ENCODE results near the gene CRX.
"Not testable (repeated sequence)": the region's sequence is repeated elsewhere in the genome, so short reads cannot be mapped to it uniquely, and the experiment has no call there.

The CRX gene

GRCh38 chr19:47858646-47859285 is 37.0 kb downstream of the CRX start, which contains the start of gene TPRX2:
TPRX2 (plus strand) TSS chr19:47859235; CDS start chr19:47859247, 12 bp downstream.
- in situ Hi-C loops (cut with HindIII; ENCODE audit: low sequenced_read_pairs) = not testable (repeated sequence)

DNA sequence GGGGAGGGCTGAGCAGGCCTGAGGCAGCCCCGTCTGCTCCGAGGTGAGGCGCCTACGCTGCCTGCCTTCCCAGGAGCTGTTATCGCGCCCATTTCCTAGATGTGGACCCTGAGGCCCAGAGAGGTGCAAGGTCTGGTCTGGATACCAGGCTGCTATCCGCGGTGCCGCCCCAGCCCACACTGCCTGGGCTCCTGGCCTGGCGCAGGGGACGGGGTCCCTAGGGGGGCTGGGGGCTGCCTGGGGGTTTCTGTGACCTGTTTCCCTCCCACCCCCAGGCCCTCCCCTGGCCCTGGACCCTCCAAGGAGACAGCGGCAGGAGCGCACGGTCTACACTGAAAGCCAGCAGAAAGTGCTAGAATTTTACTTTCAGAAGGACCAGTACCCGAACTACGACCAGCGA is 38.1 kb downstream of the CRX start:
- in situ Hi-C loops (cut with HindIII; ENCODE audit: low sequenced_read_pairs) = not testable (repeated sequence)

DNA sequence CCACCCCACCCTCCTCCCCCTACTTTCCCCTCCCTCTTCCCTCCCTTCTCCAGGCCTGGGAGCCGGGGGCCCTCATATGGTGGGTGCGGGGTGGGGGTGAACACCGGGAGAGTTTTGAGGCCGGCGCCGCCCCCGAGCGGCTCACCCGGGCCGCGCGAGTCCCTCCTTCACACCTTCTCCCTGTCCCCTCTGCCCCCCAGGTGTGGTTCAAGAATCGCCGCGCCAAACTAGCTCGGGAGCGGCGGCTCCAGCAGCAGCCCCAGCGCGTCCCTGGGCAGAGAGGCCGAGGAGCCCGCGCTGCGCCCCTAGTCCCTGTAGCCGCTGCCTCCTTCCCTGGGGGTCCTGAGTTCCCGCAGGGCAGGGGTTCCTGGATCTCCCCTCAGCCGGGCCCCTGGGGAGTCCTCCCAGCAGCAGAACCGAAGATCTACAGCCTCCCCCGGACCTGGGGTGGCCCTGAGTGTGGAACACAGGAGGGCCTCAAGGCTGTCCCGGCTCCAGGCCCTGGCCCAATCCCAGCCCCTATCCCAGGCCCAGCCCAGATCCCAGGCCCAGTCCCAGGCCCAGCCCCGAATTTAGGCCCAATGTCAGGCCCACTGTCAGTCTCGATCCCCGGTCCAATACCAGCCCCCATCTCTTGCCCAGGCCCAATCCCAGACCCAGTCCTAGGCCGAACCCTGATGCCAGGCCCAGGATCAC is 39.0 kb downstream of the CRX start:
- in situ Hi-C loops (cut with HindIII; ENCODE audit: low sequenced_read_pairs) = no loop called here

DNA sequence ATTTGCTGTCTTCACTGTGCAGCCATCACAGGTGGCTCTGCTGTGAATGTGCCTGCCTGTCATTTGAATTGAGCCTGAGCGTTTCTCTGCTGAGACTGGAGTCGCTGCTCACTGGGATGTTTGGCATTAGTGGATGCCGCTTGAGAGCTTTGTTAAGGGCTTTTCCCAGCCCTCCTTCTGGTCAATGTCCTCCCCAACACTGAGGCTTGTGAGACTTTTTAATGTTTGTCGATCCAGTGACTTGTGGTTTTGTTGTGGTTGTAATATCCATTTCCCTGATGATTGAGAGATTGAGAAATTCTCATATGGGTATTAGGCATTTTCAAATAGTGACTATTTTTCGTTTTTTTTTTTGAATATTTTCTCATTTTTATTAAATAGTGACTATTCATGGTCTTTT is 39.9 kb downstream of the CRX start:
- in situ Hi-C loops (cut with HindIII; ENCODE audit: low sequenced_read_pairs) = no loop called here

- in situ Hi-C loops (cut with HindIII; ENCODE audit: low sequenced_read_pairs) = no loop called here
These were observed 41.8 kb downstream of the CRX start for GRCh38 chr19:47863514-47863936.

- in situ Hi-C loops (cut with HindIII; ENCODE audit: low sequenced_read_pairs) = no loop called here
These were observed 43.4 kb downstream of the CRX start for GRCh38 chr19:47865166-47865565.

DNA sequence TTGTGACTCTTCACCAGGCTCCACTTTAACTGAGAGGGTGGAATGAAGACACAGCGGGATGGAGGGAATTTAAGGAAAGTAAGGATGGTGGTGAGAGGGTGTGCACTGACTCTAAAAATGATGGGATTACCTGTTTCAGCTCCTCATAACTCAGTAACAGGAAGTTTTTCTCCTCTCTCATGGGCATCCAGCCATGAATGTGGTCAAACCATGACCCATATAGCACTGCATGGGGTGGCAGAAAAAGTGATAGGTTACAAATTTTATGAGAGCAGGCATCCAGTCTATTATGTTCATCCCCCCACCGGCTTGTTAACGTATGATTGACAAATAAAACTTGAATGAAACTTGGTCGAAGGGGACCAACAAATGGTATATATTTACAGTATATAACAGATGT is 57.2 kb downstream of the CRX start:
- in situ Hi-C loops (cut with HindIII; ENCODE audit: low sequenced_read_pairs) = no loop called here

DNA sequence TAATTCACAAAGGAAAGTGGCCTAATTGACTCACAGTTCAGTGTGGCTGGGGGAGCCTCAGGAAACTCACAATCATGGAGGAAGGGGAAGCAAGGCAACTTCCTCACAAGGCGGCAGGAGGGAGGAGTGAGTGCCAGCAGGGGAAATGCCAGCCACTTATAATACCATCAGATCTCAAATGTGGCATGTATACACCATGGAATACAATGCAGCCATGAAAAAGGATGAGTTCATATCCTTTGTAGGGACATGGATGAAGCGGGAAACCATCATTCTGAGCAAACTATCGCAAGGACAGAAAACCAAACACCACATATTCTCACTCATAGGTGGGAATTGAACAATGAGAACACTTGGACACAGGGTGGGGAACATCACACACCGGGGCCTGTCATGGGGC is 57.6 kb downstream of the CRX start:
- in situ Hi-C loops (cut with HindIII; ENCODE audit: low sequenced_read_pairs) = not testable (repeated sequence)

DNA sequence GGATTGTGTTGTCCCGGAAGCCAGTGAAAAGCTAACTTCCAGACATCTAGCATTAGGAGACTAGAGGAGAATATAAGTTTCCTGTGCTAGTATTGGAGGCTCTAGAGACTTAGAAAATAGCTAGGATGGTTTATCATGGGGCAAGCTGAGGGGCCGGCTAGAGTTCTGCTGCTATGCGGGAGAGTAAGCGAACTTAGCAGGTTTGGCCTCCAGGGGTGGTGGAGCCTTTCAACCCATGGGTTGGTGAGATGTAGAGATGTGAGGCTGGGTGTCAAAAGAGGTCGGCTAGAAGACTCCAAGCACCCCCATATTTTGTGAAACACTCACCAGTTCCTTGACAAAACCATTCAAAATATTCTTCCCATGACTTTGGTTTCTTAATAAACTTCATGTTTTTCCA is 60.0 kb downstream of the CRX start:
- in situ Hi-C loops (cut with HindIII; ENCODE audit: low sequenced_read_pairs) = no loop called here

DNA sequence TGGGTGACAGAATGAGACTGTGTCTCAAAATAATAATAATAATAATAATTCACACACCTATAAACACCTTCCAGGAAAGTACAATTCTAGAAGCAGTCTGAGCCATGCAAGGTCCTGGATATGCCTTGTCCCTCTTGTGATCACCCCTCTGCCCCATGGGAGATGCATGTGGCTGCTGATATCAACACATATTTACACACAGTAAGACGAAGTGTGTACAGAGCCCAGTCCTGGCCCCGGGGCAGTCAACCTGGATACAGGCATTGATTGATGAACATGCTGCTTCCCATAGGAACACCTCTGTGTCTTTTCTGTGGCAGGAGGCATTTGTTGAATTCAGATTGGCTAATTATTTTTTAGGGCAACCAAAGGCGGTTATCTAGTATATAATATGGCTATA is 61.2 kb downstream of the CRX start:
- in situ Hi-C loops (cut with HindIII; ENCODE audit: low sequenced_read_pairs) = no loop called here

DNA sequence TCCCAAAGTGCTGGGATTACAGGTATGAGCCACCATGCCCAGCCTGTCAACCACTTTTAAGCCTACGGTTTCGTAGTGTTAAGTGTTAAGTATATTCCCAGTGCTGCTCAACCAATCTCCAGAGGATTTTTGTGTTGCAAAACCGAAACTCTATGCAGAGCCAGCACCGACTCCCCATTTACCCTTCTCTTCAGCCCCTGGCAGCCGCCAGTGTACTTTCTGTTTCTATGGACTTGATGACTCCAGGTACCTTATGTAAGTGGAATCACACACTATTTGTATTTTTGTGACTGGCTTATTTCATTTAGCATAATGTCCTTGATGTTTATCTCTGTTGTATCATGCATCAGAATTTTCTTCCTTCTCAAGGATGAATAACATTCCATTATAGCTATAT is 63.3 kb downstream of the CRX start:
- in situ Hi-C loops (cut with HindIII; ENCODE audit: low sequenced_read_pairs) = no loop called here

DNA sequence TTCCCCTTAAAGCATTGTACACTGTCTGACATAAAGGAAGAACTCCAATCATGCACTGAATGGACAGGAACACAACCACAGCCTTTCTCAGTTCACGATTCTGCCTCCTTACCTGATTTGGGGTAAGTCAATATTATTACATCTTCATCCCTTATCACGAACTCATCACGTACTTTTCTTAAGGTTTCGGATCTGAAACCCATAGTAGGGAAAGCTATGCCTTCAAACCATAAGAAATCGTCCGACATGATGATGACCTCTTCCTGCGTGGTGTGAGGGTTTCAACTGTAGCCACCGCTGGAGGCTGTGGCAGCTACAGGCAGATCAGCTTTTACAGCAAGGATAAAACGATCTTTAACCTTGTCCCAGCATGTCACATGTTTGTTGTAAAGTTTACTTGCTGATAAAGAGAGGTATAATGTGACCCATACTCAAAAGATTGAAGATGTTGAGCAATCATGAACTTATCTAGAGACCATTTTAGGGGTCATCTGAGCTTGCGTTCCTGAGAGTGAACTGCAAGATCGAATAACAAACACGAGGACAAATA is 64.3 kb downstream of the CRX start, which contains the start of gene SULT2A1:
Gene SULT2A1, minus strand, starts transcription at position 306 of the 550 bp plus-strand sequence. Its CDS starts 58 bp downstream, at position 248.
- in situ Hi-C loops (cut with HindIII; ENCODE audit: low sequenced_read_pairs) = no loop called here

DNA sequence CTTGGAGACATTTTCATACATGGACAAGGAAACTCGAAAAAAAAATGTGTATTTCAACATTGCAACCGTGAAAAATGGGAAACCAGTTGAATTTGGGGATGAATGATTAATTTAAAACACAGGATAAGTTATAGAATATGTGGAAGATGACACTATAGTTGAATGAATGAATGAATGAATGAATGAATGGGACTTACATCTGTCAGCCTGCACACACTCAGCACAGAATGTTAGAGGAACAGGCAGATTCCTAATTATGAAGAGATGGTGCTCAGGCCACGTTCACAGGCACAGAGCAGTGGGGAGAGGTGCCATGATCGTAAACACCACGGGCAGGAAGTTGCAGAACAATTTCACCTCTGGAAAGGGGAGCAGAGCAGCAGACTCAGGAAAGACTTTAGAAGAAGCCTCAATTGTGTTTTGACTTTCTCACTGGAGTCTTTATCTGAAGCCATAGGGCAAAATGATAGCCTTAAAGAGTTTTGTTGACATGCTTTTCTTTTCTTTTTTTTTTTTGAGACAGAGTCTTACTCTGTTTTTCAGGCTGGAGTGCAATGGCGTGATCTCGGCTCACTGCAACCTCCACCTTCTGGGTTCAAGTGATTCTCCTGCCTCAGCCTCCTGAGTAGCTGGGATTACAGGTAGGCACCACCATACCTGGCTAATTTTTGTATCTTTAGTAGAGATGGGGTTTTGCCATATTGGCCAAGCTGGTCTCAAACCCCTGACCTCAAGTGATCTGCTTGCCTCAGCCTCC is 69.3 kb downstream of the CRX start:
- in situ Hi-C loops (cut with HindIII; ENCODE audit: low sequenced_read_pairs) = no loop called here

DNA sequence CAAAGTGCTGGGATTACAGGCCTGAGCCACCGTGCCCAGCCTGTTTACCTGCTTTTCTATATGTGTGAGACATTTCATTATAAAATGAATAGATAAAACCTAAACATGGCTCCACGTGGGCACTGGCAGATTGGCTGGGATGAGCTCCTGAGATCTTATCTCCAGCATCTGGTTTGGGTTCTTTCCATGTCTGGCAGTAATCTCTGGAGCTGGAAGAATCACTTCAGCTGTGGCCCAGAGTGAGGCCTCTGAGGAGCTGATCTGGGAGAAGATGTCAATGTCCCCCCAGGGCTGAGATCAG is 69.8 kb downstream of the CRX start:
- in situ Hi-C loops (cut with HindIII; ENCODE audit: low sequenced_read_pairs) = no loop called here

GRCh38 chr19:47891923-47892666 is 70.4 kb downstream of the CRX start:
- in situ Hi-C loops (cut with HindIII; ENCODE audit: low sequenced_read_pairs) = no loop called here
